Right atrium auricular region (tissue), 2 donors: ENCODE measurements around the gene CD48. TPM values are rescaled to one million over a fixed set of nuclear protein-coding genes. Genes with fewer than 3 reads are reported as not detected.

ENCODE experiments used
- DNase-seq: peaks from one replicate; pipeline ENCODE4 v3.0.0-alpha.2; 2019; ENCODE audit warnings: low spot score
- H3K27ac ChIP-seq, 2 donors: fragments of 200-600 bp; sonication (generic); 1 replicate in 1 of 2; 2 replicates in 1 of 2; pipeline ENCODE4 v1.5.1; 2016 to 2019
- H3K27me3 ChIP-seq, 2 donors: fragments of 200-600 bp; sonication (generic); one replicate each; pipeline versions ENCODE4 v1.5.1 to v1.6.0; 2017 to 2019
- H3K36me3 ChIP-seq: fragments of 200-600 bp; sonication (generic); one replicate; pipeline ENCODE4 v1.5.1; 2016
- H3K4me1 ChIP-seq, 2 donors: fragments of 200-600 bp; sonication (generic); one replicate each; pipeline versions ENCODE4 v1.5.1 to v1.6.0; 2017 to 2019
- H3K4me3 ChIP-seq, 2 donors: fragments of 200-600 bp; sonication (generic); 1 replicate in 1 of 2; 2 replicates in 1 of 2; pipeline ENCODE4 v1.5.1; 2017 to 2019; ENCODE audit warnings: mild to moderate bottlenecking in 1 of 2, moderate library complexity in 1 of 2
- H3K9me3 ChIP-seq, 2 donors: fragments of 200-600 bp; sonication (generic); one replicate each; pipeline ENCODE4 v1.5.1; 2019
- total RNA-seq, 2 donors: library from RNA; depleted of rRNA; stranded (reverse); fragments of >200 nt; gene quantifications; one replicate each; pipeline ENCODE4 v1.1.0, GENCODE V29; 2016
- TF ChIP-seq, protein P1 (sequence below), 2 donors: fragments of 200-600 bp; sonication (generic); IDR thresholded peaks; one replicate each; pipeline ENCODE4 v1.5.1; 2019; ENCODE audit warnings: antibody characterized with exemption in 2 of 2

The CD48 gene
- total RNA-seq, 2 donors from 2014 or later = 1.2 to 3.2 TPM

DNA sequence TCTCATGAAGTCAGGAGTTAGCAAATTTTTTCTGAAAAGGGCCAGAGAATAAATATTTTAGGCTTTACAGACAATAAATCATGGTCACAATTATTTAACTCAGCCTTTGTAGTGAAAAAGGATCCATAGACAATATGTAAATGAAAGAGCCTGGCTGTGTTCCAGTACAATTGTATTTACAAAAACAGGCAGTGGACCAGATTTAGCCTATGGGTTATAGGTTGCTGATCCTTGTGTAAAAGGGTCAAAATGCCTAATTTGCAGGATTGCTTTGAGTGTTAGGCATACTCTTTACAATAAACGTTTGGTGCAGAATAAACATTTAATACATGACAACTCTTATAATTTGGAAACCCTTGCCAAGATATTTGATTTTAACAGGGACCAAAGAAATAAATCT lies 33.9 kb upstream of the CD48 start:
- TF ChIP-seq, protein P1, sequence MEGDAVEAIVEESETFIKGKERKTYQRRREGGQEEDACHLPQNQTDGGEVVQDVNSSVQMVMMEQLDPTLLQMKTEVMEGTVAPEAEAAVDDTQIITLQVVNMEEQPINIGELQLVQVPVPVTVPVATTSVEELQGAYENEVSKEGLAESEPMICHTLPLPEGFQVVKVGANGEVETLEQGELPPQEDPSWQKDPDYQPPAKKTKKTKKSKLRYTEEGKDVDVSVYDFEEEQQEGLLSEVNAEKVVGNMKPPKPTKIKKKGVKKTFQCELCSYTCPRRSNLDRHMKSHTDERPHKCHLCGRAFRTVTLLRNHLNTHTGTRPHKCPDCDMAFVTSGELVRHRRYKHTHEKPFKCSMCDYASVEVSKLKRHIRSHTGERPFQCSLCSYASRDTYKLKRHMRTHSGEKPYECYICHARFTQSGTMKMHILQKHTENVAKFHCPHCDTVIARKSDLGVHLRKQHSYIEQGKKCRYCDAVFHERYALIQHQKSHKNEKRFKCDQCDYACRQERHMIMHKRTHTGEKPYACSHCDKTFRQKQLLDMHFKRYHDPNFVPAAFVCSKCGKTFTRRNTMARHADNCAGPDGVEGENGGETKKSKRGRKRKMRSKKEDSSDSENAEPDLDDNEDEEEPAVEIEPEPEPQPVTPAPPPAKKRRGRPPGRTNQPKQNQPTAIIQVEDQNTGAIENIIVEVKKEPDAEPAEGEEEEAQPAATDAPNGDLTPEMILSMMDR (IDR thresholded peaks at IDR 0.05) = no peak
- Histone ChIP-seq H3K4me3 (no peak overlapping the region), H3K9me3 (no peaks in the 10 kb centered on the region), H3K36me3 (no peaks in the 10 kb centered on the region), H3K27me3 (no peaks in the 10 kb centered on the region), H3K27ac (no peak overlapping the region), H3K4me1 (no peaks in the 10 kb centered on the region)
- DNase-seq = no peak

DNA sequence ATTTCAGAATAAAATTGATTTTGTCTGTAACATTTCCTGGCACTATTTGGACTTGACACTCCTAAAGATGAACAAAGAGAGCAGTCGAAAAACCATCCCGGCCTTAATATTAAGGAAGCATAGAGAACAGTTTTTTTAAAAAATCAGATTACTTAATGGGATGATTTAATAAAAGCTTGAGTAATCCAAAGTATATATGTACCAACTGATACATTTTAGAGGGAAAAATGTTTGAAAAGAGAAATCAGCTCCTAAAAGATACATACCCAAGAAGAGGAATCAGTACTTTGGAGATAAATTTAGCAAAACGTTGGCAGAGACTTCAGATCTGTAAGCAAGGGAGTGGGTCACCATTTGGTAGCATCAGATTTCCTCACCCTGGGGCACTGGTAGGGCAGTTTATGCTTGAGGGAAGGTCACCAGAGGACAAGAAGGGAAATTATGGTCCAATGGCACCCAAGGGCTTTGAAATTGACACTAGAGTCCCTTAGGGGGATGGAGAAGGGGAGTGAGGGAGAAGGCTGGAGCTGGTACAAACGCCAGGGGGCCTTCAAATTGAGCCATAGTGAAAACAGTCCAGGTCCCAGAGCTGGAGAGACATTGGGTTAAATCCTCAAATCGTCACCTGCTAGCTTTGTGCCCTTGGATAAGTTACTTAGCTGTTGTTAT lies 33.4 kb upstream of the CD48 start:
- Histone ChIP-seq H3K9me3 (no peaks in the 10 kb centered on the region), H3K36me3 (no peaks in the 10 kb centered on the region), H3K4me1 (no peaks in the 10 kb centered on the region), H3K27ac (no peak overlapping the region), H3K4me3 (no peak overlapping the region), H3K27me3 (no peaks in the 10 kb centered on the region)
- no peak for DNase-seq
- TF ChIP-seq, protein P1 (IDR thresholded peaks at IDR 0.05) = no peak

GRCh38 chr1:160744199-160744851 lies 32.7 kb upstream of the CD48 start:
- H3K27me3 ChIP-seq = no peaks in the 10 kb centered on the region
- H3K27ac ChIP-seq = no peak overlapping the region
- H3K9me3 ChIP-seq = no peaks in the 10 kb centered on the region
- TF ChIP-seq, protein P1 (IDR thresholded peaks at IDR 0.05) = no peak
- no peak overlapping the region for H3K4me3 ChIP-seq
- DNase-seq = no peak
- H3K4me1 ChIP-seq = no peaks in the 10 kb centered on the region
- H3K36me3 ChIP-seq = no peaks in the 10 kb centered on the region

- DNase-seq = no peak
- H3K36me3 ChIP-seq = no peaks in the 10 kb centered on the region
- no peak overlapping the region for H3K27ac ChIP-seq
- H3K9me3 ChIP-seq = no peaks in the 10 kb centered on the region
- H3K4me1 ChIP-seq = no peaks in the 10 kb centered on the region
- H3K27me3 ChIP-seq = no peaks in the 10 kb centered on the region
- H3K4me3 ChIP-seq = no peak overlapping the region
- TF ChIP-seq, protein P1 (IDR thresholded peaks at IDR 0.05) = no peak
Measured at GRCh38 chr1:160743266-160743665, 31.6 kb upstream of the CD48 start.

- TF ChIP-seq, protein P1 (IDR thresholded peaks at IDR 0.05) = no peak
- Histone ChIP-seq H3K9me3 (no peaks in the 10 kb centered on the region), H3K36me3 (no peaks in the 10 kb centered on the region), H3K27ac (no peak overlapping the region), H3K4me1 (no peaks in the 10 kb centered on the region), H3K27me3 (no peaks in the 10 kb centered on the region), H3K4me3 (no peak overlapping the region)
- DNase-seq = no peak
Measured at GRCh38 chr1:160742428-160743127, 31.0 kb upstream of the CD48 start.
